Keratinocyte (primary cell): Measurements from ENCODE around the gene EYA3. TPM values are rescaled to one million over a fixed set of nuclear protein-coding genes. Genes with fewer than 3 reads are reported as not detected.

Experiments used
- DNase-seq: peaks from one replicate; pipeline ENCODE4 v3.0.0-alpha.2; 2011; ENCODE audit warnings: low read depth, missing footprints, low spot score
- FAIRE-seq: peaks from 2 replicates; lab custom pipeline; 2011; peaks lifted over from hg19 to GRCh38; lab: Jason Lieb, UNC
- H2AFZ ChIP-seq: 2 replicates; pipeline ENCODE4 v1.6.0; 2012; ENCODE audit warnings: low read length, control low read depth, inconsistent platforms; ENCODE audit not compliant: control insufficient read depth
- H3K27ac ChIP-seq: 2 replicates; pipeline ENCODE4 v1.5.1; 2011; ENCODE audit warnings: low read length; ENCODE audit not compliant: control insufficient read depth, insufficient read depth
- H3K27me3 ChIP-seq: 3 replicates; pipeline ENCODE4 v1.6.0; 2011; ENCODE audit warnings: low read length; ENCODE audit not compliant: control insufficient read depth, insufficient read depth; ENCODE audit errors: extremely low read depth
- H3K36me3 ChIP-seq, 2 experiments: 2 replicates in 1 of 2; 3 replicates in 1 of 2; pipeline ENCODE4 v1.5.1; 2011; ENCODE audit warnings: low read length in 2 of 2, mild to moderate bottlenecking in 1 of 2; ENCODE audit not compliant: control insufficient read depth in 2 of 2, insufficient read depth in 2 of 2; ENCODE audit errors: extremely low read depth in 1 of 2
- H3K4me1 ChIP-seq: 3 replicates; pipeline ENCODE4 v1.5.1; 2011; ENCODE audit warnings: low read length; ENCODE audit not compliant: control insufficient read depth, insufficient read depth; ENCODE audit errors: extremely low read depth
- H3K4me2 ChIP-seq: 3 replicates; pipeline ENCODE4 v1.6.0; 2011; ENCODE audit warnings: low read depth, low read length; ENCODE audit not compliant: control insufficient read depth, insufficient read depth; ENCODE audit errors: extremely low read depth
- H3K4me3 ChIP-seq, 3 experiments: fragments of 200-600 bp in 1 of 3; sonication (generic) in 1 of 3; 2 replicates in 2 of 3; 3 replicates in 1 of 3; pipeline ENCODE4 v1.5.1; 2011 to 2016; ENCODE audit warnings: low read length in 3 of 3, mild to moderate bottlenecking in 3 of 3, control low read depth in 2 of 3, inconsistent platforms in 1 of 3, low read depth in 1 of 3, mixed read lengths in 1 of 3, mixed run types in 1 of 3, moderate library complexity in 1 of 3; ENCODE audit not compliant: control insufficient read depth in 2 of 3, insufficient read depth in 2 of 3; ENCODE audit errors: extremely low read depth in 1 of 3
- H3K79me2 ChIP-seq: 2 replicates; pipeline ENCODE4 v1.6.0; 2012; ENCODE audit warnings: low read length; ENCODE audit not compliant: control insufficient read depth, insufficient read depth
- H3K9ac ChIP-seq: 3 replicates; pipeline ENCODE4 v1.6.0; 2011; ENCODE audit warnings: low read length; ENCODE audit not compliant: control insufficient read depth, insufficient read depth; ENCODE audit errors: extremely low read depth
- H3K9me1 ChIP-seq: 3 replicates; pipeline ENCODE4 v1.6.0; 2011; ENCODE audit warnings: low read length; ENCODE audit not compliant: control insufficient read depth, insufficient read depth; ENCODE audit errors: extremely low read depth
- H3K9me3 ChIP-seq: 2 replicates; pipeline ENCODE4 v1.5.1; 2012; ENCODE audit warnings: low read depth, low read length; ENCODE audit not compliant: control insufficient read depth
- H4K20me1 ChIP-seq: 3 replicates; pipeline ENCODE4 v1.6.0; 2011; ENCODE audit warnings: low read length; ENCODE audit not compliant: control insufficient read depth, insufficient read depth; ENCODE audit errors: extremely low read depth
- CTCF ChIP-seq, 3 experiments: IDR thresholded peaks in 1 of 3; conservative IDR thresholded peaks in 1 of 3; optimal IDR thresholded peaks in 1 of 3; 2 replicates in 2 of 3; 3 replicates in 1 of 3; pipeline versions ENCODE3 to v1.5.1; 2011; ENCODE audit warnings: low read length in 3 of 3, mild to moderate bottlenecking in 3 of 3, moderate library complexity in 2 of 3, control low read depth in 1 of 3, inconsistent platforms in 1 of 3; ENCODE audit not compliant: insufficient read depth in 2 of 3; ENCODE audit errors: extremely low read depth in 1 of 3
- EZH2 ChIP-seq: IDR thresholded peaks from one replicate; pipeline ENCODE4 v1.6.1; 2012; ENCODE audit warnings: inconsistent platforms, mild to moderate bottlenecking, low read length, moderate library complexity
- dilution Hi-C: fragments of 300-500 bp; cut with MboI; formaldehyde crosslinking; loops from one replicate; pipeline ENCODE4 v1.7.0; 2020; ENCODE audit warnings: low sequenced_read_pairs; ENCODE audit not compliant: extremely low pct_ligation_motif_present
- polyA plus RNA-seq, 5 experiments: library from polyadenylated mRNA; depleted of rRNA in 3 of 5; stranded (reverse) in 3 of 5; stranded (forward) in 1 of 5; unstranded in 1 of 5; fragments of >200 nt; gene quantifications; 1 replicate in 1 of 5; 2 replicates in 3 of 5; 3 replicates in 1 of 5; pipeline versions ENCODE4 v1.2.1 to v1.2.3, GENCODE V29; 2011 to 2012; ENCODE audit warnings: missing spikeins in 2 of 5, low read depth in 1 of 5, low replicate concordance in 1 of 5

EYA3 gene
- polyA plus RNA-seq, 1 donor (not counting 4 experiments of a cell fraction or from before 2014, with no cell fraction given) = 17.6 TPM

- H3K9ac ChIP-seq = no peak overlapping the region
- FAIRE-seq (no peak), DNase-seq (no peak)
- H3K4me3 ChIP-seq = no peak overlapping the region
- H3K36me3 ChIP-seq = peaks cover 3 to 8% of the 10 kb centered on the region in 2 experiments
- H2AFZ ChIP-seq = no peak overlapping the region
- H3K4me2 ChIP-seq = no peak overlapping the region
- H3K27ac ChIP-seq = no peak overlapping the region
- H3K79me2 ChIP-seq = no peaks in the 10 kb centered on the region
- dilution Hi-C loops = no loop called here
- TF ChIP-seq EZH2 = no peak
- no peak for TF ChIP-seq CTCF (optimal IDR thresholded peaks at IDR 0.05 in 1 of 3, IDR thresholded peaks at IDR 0.05 in 1 of 3, conservative IDR thresholded peaks at IDR 0.05 in 1 of 3; ENCODE audit: extremely low read depth in 1 of 3, insufficient read depth in 2 of 3, low read length in 3 of 3)
- no peaks in the 10 kb centered on the region for H3K9me3 ChIP-seq
- H3K27me3 ChIP-seq = no peaks in the 10 kb centered on the region
- no peaks in the 10 kb centered on the region for H3K9me1 ChIP-seq
- H4K20me1 ChIP-seq = no peaks in the 10 kb centered on the region
- H3K4me1 ChIP-seq = no peaks in the 10 kb centered on the region
Measured at GRCh38 chr1:28045777-28046176, 42.6 kb downstream of the EYA3 start.

GRCh38 chr1:28044399-28044798, 44.0 kb downstream of the EYA3 start:
- peaks cover 3 to 8% of the 10 kb centered on the region in 2 experiments for H3K36me3 ChIP-seq

More at GRCh38 chr1:28044399-28044798, 44.0 kb downstream of the EYA3 start:
- Histone ChIP-seq H3K27me3 (no peaks in the 10 kb centered on the region), H4K20me1 (no peaks in the 10 kb centered on the region), H3K4me3 (no peak overlapping the region), H3K9ac (no peak overlapping the region), H3K27ac (no peak overlapping the region), H3K79me2 (no peaks in the 10 kb centered on the region), H3K9me3 (no peaks in the 10 kb centered on the region), H3K4me2 (no peak overlapping the region), H3K4me1 (no peaks in the 10 kb centered on the region), H2AFZ (no peak overlapping the region), H3K9me1 (no peaks in the 10 kb centered on the region)
- dilution Hi-C loops = no loop called here
- TF ChIP-seq EZH2 (no peak), CTCF (optimal IDR thresholded peaks at IDR 0.05 in 1 of 3, IDR thresholded peaks at IDR 0.05 in 1 of 3, conservative IDR thresholded peaks at IDR 0.05 in 1 of 3; ENCODE audit: extremely low read depth in 1 of 3, insufficient read depth in 2 of 3, low read length in 3 of 3) (no peak)
- no peak for DNase-seq
- FAIRE-seq = no peak
